Dedifferentiated amniotic fluid mesenchymal stem cell (primary cell): ENCODE results near the gene KRT83.
"Not testable (repeated sequence)": the region's sequence is repeated elsewhere in the genome, so short reads cannot be mapped to it uniquely, and the experiment has no call there.

ENCODE experiments used
- DNase-seq: peaks from one replicate; pipeline ENCODE4 v3.0.0-alpha.2; 2016; ENCODE audit errors: extremely low spot score

The KRT83 gene

DNA sequence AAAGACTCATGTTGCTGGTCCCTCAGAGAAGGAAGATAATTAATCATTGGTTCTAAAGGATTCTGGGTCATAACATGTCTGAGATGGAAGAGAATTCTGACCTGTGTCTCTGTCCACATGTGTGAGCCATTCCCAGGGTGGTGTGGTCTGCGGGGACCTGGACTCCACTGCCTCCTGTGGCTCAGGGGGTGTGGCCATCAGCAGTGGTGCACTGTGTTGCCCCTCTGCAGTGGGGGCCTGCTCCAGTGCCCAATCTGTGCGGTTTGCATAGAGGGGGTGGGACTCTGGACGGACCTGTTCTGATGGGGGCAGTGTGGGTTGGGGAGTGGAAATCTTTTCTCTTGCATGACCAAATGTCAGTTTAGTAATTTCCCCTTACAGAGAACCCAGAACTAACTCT lies 32.6 kb upstream of the KRT83 start:
- DNase-seq = no peak

DNA sequence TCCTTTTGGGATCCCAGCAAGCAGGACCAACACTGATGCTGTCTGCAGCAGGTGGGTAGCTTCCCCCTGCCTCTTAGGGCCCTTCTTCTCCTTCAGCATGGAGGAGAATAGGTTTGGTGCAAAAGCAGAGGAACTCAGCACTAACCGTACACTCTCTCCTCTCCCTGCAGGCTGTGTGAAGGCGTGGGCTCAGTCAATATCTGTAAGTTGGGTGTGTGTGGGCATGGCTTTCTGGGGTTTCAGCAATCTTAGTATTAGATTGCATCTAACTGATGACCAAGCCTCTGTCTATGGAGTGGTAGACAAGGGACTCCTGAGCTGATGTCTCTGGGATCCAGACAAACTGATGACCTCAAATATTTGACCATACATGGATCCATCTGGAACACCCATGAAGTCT lies 31.8 kb upstream of the KRT83 start:
- no peak for DNase-seq

DNA sequence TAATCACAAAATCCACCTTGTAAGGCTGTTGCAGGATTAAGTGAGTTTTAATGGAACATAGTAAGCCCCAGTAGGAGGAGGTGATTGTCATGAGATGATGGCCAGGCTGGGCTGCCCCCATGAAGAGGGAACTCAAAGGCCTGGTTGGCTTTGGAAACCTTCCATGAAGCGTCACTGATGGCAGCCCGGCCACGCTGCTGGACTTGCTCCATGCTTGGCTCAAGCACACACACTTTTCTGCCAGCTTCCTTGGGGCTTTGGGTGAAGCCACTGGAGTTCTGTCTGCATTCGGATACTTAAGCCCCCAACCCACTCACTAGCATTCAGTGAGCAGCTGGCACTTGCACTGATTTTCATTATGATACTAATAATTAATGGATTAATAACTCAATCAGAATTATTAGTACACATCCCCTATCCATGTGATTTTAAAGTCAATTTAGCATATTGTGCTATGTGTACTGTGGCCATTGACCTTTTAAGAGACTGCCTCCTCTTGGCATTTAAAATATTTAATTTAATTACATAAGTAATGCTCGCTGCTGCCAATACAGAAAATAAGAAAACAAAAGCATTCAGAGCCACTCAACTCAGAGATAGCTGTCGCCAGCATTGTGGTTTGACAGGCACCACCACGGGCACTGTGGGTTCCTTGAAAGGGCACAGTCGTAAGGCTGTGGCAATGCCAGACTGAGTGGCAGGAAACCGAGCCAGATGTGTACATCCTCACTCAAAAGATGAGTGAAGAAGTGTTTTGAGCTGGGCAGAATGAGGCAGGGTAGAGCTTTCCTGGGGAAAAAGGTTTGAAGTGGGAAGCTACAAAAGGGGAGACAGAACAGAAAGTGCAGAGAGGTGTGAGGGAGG lies 30.2 kb upstream of the KRT83 start:
- DNase-seq = no peak

DNA sequence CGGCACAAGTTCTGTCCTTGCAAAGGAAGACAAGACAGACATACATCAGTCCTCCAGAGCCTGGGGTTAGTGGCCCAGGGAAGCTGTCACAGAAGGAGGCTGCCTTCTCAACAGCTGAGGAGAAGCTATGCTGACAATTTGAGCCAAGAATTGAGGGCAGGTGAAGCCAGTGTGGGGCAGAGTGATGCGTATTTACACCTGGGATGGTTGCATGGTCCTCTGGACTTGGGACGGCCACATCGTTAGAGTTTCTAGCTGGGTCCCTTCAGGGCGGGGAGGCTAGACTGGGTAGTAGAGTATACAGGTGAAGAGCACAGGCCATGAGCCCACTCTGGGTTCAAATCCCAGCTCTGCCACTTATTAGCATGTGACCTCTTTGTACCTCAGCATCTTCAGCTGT lies 29.6 kb upstream of the KRT83 start:
- DNase-seq = no peak

DNA sequence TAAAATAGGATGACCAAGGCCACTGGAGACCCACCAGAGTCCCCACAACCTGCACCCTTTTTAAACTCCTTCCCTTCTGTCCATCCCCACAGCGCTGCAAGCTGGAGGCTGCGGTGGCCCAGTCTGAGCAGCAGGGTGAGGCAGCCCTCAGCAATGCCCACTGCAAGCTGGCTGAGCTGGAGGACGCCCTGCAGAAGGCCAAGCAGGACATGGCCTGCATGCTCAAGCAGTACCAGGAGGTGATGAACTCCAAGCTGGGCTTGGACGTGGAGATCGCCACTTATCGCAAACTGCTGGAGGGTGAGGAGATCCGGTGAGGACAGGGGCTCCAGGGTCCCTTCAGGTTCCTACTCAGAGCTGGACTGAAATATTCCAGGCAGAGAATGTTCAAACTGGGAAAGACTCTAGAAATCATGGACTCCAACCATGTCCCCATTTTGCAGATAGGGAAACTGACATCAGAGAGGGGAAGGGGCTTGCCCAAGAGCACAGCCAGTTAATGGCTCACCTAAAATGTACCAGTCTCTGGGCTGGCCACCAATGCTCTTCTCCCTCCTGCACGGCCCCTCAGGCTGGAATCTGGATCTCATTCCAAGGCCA lies 28.9 kb upstream of the KRT83 start:
- DNase-seq = no peak

DNA sequence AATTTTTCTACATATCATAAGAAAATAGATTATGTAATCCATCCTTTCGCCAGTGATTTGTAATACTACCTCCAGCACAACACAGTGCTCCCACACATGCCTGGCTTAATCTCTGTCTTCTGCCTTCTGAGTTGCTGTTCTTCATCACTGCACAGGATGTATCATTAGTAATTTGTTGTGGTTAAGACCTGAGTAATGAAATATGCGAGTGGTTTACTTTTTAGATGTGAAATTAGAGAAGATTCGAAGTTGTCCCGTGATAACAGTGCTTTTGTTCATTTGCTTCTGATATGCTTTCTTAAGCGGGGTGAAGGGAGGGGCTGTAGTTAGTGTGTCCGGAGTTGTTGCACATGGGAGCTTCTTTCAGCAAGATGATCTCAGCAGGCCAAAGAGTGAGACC lies 28.0 kb upstream of the KRT83 start:
- DNase-seq = no peak

DNA sequence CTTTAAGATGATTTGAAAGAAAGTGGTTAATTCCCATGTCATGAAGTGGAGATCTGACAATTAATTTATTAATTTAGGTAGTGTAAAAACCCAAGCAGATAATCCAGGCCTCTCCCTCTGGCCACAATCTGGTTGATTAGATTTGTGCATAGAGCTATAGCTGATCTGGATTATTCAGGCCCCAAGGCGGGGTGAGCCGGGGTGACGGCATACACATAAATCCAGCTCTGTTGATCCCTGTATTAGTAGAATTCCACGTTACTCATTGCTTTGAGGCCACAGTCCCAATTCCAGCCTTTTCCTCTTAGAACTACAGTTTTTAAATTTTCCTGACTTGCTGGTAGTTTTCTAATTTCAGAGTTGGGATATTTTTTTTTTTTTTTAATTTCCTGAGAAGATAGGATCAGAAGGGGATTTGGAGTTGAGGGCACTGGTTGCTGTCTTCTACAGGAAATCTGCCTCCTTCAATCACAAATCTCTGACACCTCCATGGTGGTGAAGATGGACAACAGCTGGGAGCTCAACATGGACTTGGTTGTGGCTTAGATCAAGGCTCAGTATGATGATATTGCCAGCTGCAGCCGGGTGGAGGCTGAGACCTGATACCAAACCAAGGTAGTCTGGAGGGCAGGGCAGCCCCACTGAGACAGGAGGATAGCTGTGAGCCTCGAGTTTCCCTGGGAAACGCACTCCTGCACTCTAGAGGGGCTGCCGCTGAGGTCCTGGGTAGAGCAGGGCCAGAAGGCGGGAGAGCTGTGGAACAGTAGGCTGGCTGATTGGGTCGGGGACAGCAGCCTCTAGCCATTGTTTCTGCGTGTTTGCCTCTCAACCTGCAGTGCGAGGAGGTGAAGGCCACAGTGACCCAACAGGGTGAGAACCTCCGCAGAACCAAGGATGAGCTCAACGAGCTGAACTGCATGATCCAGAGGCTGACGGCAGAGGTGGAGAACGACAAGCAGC lies 26.6 kb upstream of the KRT83 start:
- no peak for DNase-seq

DNA sequence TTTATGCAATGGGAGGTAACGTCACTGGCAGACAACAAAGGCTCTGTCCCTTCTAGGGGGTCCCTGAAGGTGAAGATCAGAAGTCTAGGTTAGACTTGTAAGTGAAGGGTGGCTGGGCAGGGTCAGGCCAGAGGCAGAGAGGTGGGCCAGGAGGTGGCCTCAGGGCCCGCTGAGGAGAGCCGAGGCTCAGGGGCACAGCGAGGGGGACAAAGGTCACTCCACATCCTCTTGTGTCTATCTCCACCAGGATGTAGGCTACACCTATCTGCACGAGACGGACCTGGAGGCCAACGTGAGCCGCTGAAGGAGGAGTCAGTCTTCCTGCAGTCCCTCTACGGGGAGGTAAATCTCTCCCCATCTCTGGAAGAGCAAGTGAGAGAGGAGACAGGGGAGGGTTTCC lies 25.8 kb upstream of the KRT83 start:
- DNase-seq = no peak

DNA sequence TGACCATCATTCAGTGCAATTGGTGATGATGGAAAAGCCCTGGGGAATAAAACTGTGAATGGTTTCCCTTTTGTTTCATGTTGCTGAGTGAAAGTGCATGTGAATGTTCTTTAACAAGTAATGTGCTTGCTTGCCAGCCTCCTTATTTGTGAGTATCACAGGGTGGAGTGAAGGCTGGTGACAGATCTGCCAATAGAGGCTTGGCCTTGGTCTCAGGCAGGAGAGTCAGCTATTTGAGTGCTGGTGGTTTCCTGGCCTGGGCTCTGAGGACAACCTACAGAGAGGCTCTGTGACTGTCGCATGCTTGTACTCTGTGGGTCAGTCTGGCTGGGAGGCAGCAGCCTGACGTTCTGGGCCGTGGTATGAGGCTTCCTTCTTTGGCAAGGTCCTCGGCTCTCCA lies 25.4 kb upstream of the KRT83 start:
- DNase-seq = no peak

DNA sequence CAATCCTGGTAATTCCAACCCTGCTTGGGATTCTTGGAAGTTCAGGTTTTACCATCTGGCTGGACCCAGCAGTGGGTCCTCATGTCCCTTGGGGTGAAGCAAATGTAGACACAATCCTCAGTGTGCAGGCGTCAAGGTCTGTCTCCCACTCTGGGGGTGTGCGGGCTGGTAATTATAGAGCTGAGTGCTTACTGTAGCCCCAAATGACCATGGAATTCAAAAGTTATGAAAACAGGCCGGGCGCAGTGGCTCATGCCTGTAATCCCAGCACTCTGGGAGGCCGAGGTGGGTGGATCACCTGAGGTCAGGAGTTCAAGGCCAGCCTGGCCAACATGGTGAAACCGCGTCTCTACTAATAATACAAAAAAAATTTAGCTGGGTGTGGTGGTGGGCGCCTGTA lies 23.8 kb upstream of the KRT83 start:
- not testable (repeated sequence) for DNase-seq

DNA sequence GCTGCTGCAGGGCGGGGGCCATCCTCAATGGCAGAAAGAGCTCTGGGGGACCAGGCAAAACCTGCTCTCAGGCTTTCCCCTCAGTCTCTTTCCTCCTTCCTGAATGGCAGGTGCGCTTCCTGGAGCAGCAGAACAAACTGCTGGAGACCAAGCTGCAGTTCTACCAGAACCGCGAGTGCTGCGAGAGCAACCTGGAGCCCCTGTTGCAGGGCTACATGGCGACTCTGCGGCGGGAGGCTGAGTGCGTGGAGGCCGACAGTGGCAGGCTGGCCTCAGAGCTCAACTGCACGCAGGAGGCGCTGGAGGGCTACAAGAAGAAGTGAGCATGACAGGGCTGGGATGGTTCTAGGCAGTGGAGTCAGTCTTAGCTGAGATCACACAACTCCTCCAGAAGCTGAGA lies 22.9 kb upstream of the KRT83 start:
- no peak for DNase-seq

DNA sequence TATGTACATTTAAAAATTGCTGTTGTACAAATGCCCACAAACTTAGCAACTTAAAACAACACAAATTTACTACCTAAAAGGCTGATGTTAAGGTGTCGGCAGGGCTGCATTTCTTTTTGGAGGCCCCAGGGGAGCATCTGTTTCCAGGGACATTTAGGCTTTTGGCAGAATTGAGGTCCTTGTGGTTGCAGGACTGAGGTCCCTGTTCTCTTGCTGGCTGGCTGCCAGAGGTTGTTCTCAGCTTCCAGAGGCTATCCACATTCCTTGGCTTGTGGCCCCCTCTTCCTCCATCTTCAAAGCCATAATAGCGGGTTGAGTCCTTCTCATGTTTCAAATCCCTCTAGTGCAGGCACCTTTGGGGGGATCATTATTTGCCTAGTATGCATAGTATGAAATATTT lies 22.4 kb upstream of the KRT83 start:
- no peak for DNase-seq

DNA sequence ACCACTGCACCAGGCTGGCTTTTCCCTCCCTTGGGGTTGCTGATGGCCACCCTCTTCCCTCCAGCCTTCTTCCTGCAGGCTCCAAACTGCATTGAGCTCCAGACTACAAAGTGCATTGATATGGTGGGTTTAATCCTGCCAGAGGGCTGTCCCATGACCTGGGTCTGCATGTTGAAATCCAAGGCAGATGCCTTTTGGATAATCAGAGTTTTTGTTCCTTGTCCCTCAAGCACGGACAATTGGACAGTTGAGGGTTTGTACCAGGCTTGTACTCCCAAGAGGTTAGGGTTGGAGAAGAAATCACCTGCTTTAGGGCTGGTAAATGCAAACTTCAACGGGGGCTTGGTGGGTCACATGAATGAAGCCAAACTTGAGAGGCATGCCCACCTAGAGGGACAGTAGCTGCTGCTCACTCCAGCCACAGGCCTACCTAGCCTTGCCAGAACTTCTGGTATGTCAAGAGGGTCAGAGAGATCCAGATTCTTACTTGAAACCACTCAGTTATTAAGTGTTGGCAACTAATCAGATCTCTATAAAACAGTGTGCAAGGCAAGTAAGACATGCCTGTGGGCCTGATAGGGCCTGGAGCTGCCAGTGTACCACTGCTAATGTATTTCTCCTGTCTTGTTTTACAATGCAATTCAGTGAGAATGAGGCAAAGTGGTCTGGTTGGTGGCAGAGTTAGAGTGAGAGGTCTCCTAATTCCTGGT lies 21.7 kb upstream of the KRT83 start:
- DNase-seq = no peak

DNA sequence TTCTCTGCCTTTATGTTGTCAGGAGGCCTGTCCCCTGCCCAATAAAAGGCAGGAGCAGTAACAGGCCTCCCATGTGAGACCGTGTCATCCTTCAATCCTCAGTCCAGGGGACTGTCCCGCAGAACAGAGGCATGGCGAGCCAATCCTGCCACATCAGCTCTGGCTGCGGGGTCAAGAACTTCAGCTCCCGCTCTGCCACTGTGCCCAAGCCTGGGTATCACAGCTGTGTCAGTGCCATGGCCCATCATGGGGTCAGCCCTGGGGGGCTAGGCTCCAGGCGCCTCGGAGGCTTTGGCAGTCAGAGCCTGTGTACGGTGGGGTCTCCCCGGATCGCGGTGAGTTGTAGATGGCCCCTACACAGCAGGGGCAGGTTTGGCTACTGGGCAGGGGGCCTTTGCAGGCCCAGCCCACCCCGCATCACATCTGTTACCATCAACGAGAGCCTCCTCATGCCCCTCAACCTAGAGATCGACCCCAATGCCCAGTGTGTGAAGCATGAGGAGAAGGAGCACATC lies 19.9 kb upstream of the KRT83 start:
- DNase-seq = no peak

DNA sequence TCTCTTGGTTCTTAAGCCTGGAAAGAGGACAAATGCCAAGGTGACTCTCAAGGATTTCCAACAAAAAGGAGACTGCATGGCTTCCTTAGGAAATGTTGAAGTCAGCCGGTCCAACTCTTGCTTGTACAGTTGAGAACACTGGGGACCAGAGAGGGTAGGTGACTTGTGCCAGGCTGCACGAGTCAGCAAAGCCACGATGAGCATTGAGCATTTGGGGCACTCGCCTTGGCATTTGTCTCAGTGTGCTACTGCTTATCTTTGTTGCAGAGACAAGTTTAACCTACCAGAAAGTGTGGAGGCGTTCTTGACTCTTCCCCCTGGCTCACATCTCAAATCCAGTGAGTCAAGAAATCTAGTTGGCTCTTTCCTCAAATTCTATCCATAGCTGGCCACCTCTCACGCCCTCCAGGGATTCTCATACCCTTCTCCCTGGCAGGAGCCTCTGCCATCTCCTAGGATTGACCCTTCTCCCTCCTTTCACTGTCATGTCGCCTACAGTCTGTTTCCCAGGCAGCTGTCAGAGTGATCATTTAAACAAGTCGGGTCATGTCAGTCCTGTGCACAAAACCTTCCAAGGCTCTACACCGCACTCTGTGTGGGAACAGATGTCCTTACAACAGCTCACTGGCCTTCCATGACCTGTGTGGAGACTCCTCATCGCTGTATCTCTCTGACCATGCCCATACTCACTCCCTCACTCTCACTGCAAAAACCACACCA lies 17.2 kb upstream of the KRT83 start:
- no peak for DNase-seq

DNA sequence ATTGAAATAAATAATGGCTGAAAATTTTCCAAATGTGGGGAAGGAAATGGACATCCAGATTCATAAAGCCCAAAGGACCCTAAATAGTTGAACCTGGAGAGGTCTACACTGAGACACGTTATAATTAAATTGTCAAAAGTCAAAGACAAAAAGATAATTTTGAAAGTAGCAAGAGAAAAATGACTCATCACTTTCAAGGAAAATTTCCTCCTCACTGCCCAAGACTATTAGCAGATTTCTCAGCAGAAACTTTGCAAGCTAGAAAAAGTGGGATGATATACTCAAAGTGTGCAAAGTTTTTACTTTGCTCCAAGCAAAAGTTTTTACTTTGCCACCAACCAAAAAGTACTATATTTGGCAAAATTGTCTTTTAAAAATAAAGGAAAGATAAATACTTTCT lies 15.9 kb upstream of the KRT83 start:
- DNase-seq = no peak

DNA sequence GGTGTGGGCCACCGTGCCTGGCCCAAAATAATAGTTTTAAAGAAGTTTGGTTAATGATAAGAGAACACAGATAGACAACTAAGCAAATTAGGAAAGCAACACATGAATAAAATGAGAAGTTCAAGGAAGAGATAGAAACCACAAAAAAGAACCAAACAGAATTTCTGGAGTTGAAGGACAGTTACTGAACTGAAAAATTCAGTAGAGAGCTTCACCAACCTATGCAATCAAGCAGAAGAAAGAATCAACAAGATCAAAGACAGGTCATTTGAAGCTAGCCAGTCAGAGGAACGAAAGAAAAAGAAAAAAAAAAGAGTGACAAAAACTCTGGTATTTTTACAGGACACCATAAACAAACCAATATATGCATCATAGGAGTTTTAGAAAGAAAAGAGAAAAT lies 15.4 kb upstream of the KRT83 start:
- no peak for DNase-seq

DNA sequence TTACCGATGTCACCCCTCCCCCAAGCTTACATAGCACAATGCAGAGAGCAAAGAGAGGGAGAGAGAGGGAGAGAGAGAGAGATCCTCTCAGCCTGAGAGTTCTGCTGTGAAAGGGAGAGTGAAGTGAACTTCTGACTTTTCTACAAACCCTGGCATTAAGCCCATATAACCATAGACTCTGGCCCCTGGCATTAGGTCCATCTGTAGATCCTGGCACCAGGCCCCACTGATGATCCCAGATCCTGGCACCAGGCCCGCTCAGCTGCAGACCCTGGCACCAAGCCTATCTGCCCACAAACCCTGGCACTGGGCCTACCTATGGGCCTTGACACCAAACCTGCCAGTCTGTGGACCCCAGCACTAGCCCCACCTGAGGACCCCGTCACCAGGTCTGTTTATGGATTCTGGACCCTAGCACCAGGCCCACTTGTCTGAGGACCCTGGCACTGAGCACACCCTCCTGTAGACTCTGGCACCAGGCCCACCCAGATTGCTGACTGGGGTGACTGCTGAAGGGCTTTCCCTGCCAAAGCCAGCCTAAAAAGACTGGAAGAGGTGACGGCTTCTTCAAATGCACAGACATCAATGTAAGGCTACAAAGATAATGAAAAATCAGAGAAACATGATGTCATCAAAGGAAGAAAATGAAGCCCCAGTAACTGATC lies 14.5 kb upstream of the KRT83 start:
- no peak for DNase-seq

DNA sequence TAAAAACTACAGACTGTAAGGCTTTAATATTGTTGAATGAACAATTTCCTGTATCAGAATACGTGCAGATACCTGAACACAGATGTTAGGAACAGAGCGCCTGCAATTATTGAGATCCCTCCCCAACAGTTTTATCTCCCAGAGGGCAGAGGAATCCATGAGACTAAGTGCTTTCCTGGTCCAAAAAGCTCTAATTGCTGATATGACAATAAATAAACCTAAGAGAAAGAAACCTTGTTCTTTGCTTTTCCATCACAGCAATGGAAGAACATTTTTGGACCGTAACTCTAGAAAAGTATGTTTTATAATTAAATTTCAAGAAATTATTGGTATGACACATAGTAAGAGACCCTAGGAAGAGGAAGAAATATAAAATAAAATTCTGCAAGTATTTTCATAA lies 13.0 kb upstream of the KRT83 start:
- DNase-seq = no peak

DNA sequence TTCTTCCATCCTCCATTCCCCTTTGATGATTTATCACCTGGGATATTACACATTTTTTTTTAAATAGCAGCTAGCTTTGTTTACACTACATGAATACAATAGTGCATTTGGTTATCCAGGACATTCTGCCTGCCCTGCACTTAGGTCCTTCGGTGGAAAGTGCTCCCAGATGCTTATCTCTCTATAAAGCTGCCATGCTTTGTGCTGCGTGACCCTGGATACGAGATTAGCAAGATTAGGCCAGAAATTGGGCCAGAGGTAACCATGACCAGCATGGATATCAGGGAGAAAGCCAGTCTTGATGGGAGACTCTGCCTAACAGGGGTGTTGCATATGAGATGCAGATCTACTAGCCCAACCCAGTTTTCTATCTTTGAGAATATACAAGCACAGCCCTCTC lies 12.1 kb upstream of the KRT83 start:
- DNase-seq = no peak
